Measurements from ENCODE around the gene SNX21. TPM values are rescaled to one million over a fixed set of nuclear protein-coding genes. Genes with fewer than 3 reads are reported as not detected.
A peak's percentile ranks its signal among the peaks of the same experiment; 100 is the strongest.

Gene SNX21
- total and polyA plus RNA-seq, 9 of the 15 experiments (the other 6 are each of a cell fraction or from before 2014, with no cell fraction given): 0.10 to 1.2 (median 0.42) TPM

GRCh38 chr20:45890985-45891983 lies 57.7 kb downstream of the SNX21 start, which contains the start of the genes CTSA and NEURL2 (continued):
- TF ChIP-seq CREB3 (tag; conservative IDR thresholded peaks at IDR 0.05; ENCODE audit: low read depth): no peak
- no peak for TF ChIP-seq ELK1 (CRISPR knock-in tag; IDR thresholded peaks at IDR 0.05)
- TF ChIP-seq ZFX (CRISPR knock-in tag; IDR thresholded peaks at IDR 0.05): peak; percentile 45; the same call in 1 of the 2 replicates
- peak in 1 of 2 experiments; percentile 85 for TF ChIP-seq AFF1 (IDR thresholded peaks at IDR 0.05; ENCODE audit: low read depth in 1 of 2, partially characterized antibody in 2 of 2)
- TF ChIP-seq ZC3H11A (IDR thresholded peaks at IDR 0.05; ENCODE audit: low read depth, low read length): no peak
- peak in 1 of 2 experiments; percentile 95; a peak in 2 of 4 replicates for TF ChIP-seq KDM4B (IDR thresholded peaks at IDR 0.05; ENCODE audit: borderline replicate concordance in 2 of 2, low read depth in 1 of 2)
- TF ChIP-seq MBD1 (CRISPR knock-in tag; IDR thresholded peaks at IDR 0.05): no peak
- TF ChIP-seq CBX3 (IDR thresholded peaks at IDR 0.05; ENCODE audit: borderline replicate concordance in 1 of 2, low read length in 2 of 2): peak in 1 of 2 experiments; percentile 16; a peak in 1 of 3 replicates
- TF ChIP-seq TAF9B (IDR thresholded peaks at IDR 0.05; ENCODE audit: partially characterized antibody): peak; percentile 79
- TF ChIP-seq CREB5 (CRISPR knock-in tag; IDR thresholded peaks at IDR 0.05): 0 out of 2 replicates have a peak, but pooled peaks have one; percentile 33
- 0 out of 2 replicates have a peak, but pooled peaks have one; percentile 60 for TF ChIP-seq ZNF124 (CRISPR knock-in tag; IDR thresholded peaks at IDR 0.05)
- TF ChIP-seq CEBPG (CRISPR knock-in tag; IDR thresholded peaks at IDR 0.05): no peak
- no peak for TF ChIP-seq CEBPG (tag; conservative IDR thresholded peaks at IDR 0.05 in 1 of 2, IDR thresholded peaks at IDR 0.05 in 1 of 2)
- TF ChIP-seq HDAC3 (IDR thresholded peaks at IDR 0.05; ENCODE audit: borderline replicate concordance, partially characterized antibody): no peak
